HG03095 (cell line): ENCODE results near the gene SWI5.

Experiments used
- ATAC-seq: cut with Tn5 transposase; IDR thresholded peaks from one replicate; pipeline ENCODE4 v1.9.1; 2021; ENCODE audit warnings: moderate library complexity; ENCODE audit not compliant: unreplicated experiment

SWI5 gene

GRCh38 chr9:128314697-128315096 is 38.6 kb downstream of the SWI5 start:
- no peak for ATAC-seq

GRCh38 chr9:128316421-128316820 is 40.3 kb downstream of the SWI5 start:
- no peak for ATAC-seq

DNA sequence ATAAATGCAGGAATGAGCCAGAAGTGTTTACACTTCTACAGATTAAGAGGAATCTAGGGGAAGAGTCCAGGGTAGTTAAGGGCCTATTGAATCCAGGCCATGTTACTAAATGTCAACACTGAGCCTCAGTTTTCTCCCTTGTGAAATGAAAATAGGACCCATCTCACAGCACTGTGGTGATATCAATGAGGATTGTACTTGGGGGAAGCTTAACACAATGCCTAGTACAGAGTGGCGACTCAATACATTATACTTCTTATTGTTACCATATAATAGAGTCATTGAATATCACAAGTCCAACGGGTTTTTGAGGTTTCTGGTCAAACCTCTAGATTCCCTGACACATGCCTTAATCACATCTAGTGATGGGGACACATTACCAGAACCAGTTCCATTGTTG is 41.6 kb downstream of the SWI5 start:
- no peak for ATAC-seq

DNA sequence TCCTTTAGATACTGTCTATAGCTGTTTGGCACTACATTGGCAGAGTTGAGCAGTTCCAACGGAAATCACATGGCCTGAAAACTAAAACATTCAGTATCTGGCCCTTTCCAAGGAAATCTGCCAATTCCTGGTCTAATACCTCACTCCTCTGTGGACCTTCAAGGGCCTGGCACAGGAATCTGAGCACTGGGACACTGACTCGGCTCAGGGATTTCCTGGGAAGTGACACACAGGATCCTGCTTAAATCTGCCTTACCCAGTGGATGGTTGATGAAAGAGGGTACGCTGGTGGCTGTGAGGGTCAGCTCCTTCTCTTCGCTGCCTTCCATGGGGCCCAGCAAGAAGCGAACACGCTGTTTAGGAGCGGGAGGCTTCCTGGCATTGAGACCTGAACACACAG is 45.3 kb downstream of the SWI5 start:
- ATAC-seq: no peak

GRCh38 chr9:128321879-128322403 is 45.9 kb downstream of the SWI5 start:
- ATAC-seq: no peak

GRCh38 chr9:128322404-128323211 is 46.5 kb downstream of the SWI5 start, which contains the start of the genes COQ4 and TRUB2:
TSS of gene COQ4 (plus strand) at chr9:128322839. CDS start at chr9:128322859, 20 bp downstream.
TSS of gene TRUB2 (minus strand) at chr9:128322447. CDS start at chr9:128322408, 39 bp downstream.
- ATAC-seq: peak; percentile 75

DNA sequence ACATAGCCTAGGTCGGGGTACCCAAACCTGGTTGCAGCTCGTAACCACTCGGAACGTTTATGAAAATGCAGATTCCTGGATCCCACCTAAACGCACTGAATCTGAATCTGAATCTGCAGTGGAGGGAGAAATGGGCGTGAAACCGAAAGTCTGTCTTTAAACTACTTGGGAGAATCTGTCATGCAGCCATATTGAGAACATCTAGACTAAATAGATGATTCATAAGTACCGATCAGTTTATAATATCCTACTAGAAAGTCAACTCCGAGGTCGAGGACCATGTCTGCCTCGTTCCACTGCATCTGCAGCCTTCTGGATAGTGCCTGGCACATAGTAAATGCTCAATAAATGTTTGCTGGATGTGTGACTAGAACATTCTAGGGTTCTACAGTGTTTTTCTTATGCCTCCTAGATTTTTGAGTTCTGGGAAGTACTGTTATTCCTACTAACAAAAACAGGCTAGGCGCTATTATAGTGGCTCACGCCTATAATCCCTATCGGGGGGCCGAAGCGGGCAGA is 47.2 kb downstream of the SWI5 start:
- ATAC-seq: no peak

- no peak for ATAC-seq
These were observed 47.7 kb downstream of the SWI5 start for GRCh38 chr9:128323791-128324190.

GRCh38 chr9:128324401-128324800 is 48.3 kb downstream of the SWI5 start:
- no peak for ATAC-seq

DNA sequence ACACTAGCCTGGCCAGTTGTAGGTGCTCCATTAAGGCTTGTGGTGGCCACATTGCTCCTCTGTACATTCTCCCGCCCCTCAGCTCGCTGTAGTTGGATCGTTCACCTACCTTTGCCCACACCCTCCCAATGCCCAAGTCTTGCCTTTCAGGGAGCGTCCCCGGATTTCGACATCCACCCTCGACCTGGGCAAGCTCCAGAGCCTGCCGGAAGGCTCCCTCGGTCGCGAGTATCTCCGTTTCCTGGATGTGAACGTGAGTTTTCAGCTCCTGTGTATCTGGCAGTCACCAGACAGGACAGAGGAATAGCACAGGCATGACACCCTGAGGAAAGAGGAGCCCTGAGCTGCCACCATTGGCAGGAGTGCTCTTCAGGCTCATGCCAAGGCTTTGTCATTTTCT is 49.6 kb downstream of the SWI5 start:
- no peak for ATAC-seq

DNA sequence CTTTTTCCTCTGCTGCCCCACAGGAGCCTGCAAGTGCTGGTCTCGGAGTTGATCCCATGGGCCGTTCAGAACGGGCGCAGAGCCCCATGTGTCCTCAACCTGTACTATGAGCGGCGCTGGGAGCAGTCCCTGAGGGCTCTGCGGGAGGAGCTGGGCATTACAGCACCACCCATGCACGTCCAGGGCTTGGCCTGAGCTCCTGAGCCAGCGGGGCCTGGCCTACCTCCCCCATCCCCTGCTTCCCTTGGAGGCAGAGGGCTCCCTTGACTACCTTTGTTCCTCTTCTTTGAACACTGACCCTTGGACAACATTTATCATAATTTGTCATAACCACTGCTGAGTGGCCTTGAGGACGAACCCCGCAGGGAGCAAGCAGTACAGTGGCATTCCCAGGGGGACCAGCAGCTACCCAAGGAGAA is 57.4 kb downstream of the SWI5 start:
- ATAC-seq: no peak

DNA sequence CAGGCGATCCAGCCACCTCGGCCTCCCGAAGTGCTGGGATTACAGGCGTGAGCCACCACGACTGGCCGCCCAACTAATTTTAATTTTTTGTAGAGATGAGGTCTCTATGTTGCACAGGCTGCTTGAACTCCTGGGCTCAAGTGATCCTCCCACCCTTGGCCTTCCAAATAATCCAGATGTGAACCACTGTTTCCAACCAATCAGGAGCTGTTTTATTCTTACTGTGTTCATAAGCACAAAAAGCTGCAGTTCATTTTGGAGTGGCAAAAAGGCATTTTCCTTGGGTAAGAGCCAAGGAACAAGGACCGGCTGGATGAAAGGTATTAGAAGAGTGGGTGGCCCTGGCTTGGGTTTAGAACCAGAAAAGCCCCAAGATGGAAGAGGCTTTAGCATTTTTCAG is 59.1 kb downstream of the SWI5 start:
- no peak for ATAC-seq

DNA sequence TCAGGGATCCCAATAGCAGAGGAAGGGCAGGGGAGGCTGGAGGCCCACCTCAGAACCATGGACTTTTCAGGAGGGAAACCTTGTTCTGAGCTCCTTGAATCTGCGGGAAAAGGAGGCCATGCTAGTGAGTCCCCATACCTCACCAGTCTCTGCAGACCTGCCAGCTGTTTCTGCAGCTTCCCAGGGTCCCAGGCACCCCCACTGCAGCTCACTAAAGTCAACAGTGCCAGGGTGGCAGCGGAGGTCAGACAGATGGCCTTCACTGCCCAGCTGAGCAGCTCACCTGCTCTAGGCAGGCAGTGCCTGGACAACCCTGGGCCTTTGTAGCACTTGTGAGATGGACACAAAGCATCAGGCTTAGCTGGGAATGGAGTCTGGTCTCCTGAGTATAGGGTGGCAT is 59.8 kb downstream of the SWI5 start:
- no peak for ATAC-seq

GRCh38 chr9:128337936-128338335 is 61.9 kb downstream of the SWI5 start:
- ATAC-seq: no peak
